H1 (cell line): Measurements from ENCODE around the gene ZNF765. TPM values are rescaled to one million over a fixed set of nuclear protein-coding genes. Genes with fewer than 3 reads are reported as not detected.

Experiments
- CTCF ChIA-PET: fragments of 300-600 bp; sonication (Branson Sonifier 250); formaldehyde crosslinking; loops from one replicate; lab custom pipeline; 2021; ENCODE audit not compliant: partially characterized antibody; lab: Charles Lee
- POLR2A ChIA-PET: fragments of 300-600 bp; sonication (Branson Sonifier 250); formaldehyde crosslinking; loops from one replicate; lab custom pipeline; 2021; ENCODE audit warnings: inconsistent platforms; ENCODE audit not compliant: partially characterized antibody; lab: Charles Lee
- DNase-seq, 2 experiments: peaks; one replicate each; pipeline versions ENCODE4 v3.0.0 to v3.0.0-alpha.2; 2010 to 2022; ENCODE audit warnings: low spot score in 2 of 2, low read depth in 1 of 2, mixed read lengths in 1 of 2
- FAIRE-seq: peaks from 2 replicates; lab custom pipeline; 2011; peaks lifted over from hg19 to GRCh38; lab: Jason Lieb, UNC
- H2AFZ ChIP-seq: 2 replicates; pipeline ENCODE4 v1.8.1; 2012; ENCODE audit warnings: low read length, inconsistent platforms
- H2AK5ac ChIP-seq: 2 replicates; pipeline ENCODE4 v1.6.1; 2013; ENCODE audit warnings: low read depth, low read length
- H2BK120ac ChIP-seq: replicated peaks from 2 replicates; pipeline ENCODE3; 2013; ENCODE audit warnings: low read depth, low read length, inconsistent platforms
- H2BK12ac ChIP-seq: 2 replicates; pipeline ENCODE4 v1.6.1; 2013; ENCODE audit warnings: low read depth, low read length
- H2BK15ac ChIP-seq: 2 replicates; pipeline ENCODE4 v1.6.1; 2013; ENCODE audit warnings: low read length
- H2BK20ac ChIP-seq: 2 replicates; pipeline ENCODE4 v1.6.1; 2013; ENCODE audit warnings: low read length
- H2BK5ac ChIP-seq: 2 replicates; pipeline ENCODE4 v1.6.1; 2013; ENCODE audit warnings: low read depth, low read length
- H3K14ac ChIP-seq: 2 replicates; pipeline ENCODE4 v1.6.1; 2013; ENCODE audit warnings: inconsistent platforms; ENCODE audit not compliant: insufficient read length
- H3K18ac ChIP-seq: 2 replicates; pipeline ENCODE4 v1.6.1; 2013; ENCODE audit warnings: low read length; ENCODE audit errors: extremely low read depth
- H3K23ac ChIP-seq: 2 replicates; pipeline ENCODE4 v1.6.1; 2013; ENCODE audit warnings: inconsistent platforms; ENCODE audit not compliant: insufficient read length
- H3K23me2 ChIP-seq: 2 replicates; pipeline ENCODE4 v1.6.1; 2013; ENCODE audit warnings: low read depth, low read length
- H3K27ac ChIP-seq: 2 replicates; pipeline ENCODE4 v1.6.1; 2011; ENCODE audit warnings: low read depth, low read length, inconsistent platforms
- H3K27me3 ChIP-seq, 4 experiments: replicated peaks in 1 of 4; 1 replicate in 1 of 4; 2 replicates in 3 of 4; pipeline versions ENCODE4 v1.6.1 to v1.8.1; 2011 to 2013; ENCODE audit warnings: low read length in 3 of 4, mild to moderate bottlenecking in 3 of 4, inconsistent platforms in 2 of 4, mixed read lengths in 2 of 4, moderate library complexity in 1 of 4; ENCODE audit not compliant: control insufficient read depth in 3 of 4, insufficient read depth in 3 of 4; ENCODE audit errors: extremely low read depth in 1 of 4
- H3K36me3 ChIP-seq, 4 experiments: 2 replicates each; pipeline versions ENCODE4 v1.6.1 to v1.8.1; 2011 to 2013; ENCODE audit warnings: mild to moderate bottlenecking in 4 of 4, low read length in 3 of 4, moderate library complexity in 2 of 4, control low read depth in 1 of 4, inconsistent platforms in 1 of 4; ENCODE audit not compliant: insufficient read depth in 4 of 4, control insufficient read depth in 2 of 4
- H3K4ac ChIP-seq: replicated peaks from 2 replicates; pipeline ENCODE3; 2013; ENCODE audit warnings: low read length, low read depth, mixed read lengths, inconsistent platforms; ENCODE audit not compliant: insufficient read length
- H3K4me1 ChIP-seq, 4 experiments: replicated peaks in 1 of 4; 1 replicate in 1 of 4; 2 replicates in 3 of 4; pipeline versions ENCODE4 v1.6.1 to v1.8.1; 2011 to 2013; ENCODE audit warnings: low read length in 3 of 4, inconsistent platforms in 2 of 4, mixed read lengths in 1 of 4; ENCODE audit not compliant: insufficient read depth in 4 of 4, control insufficient read depth in 3 of 4
- H3K4me2 ChIP-seq, 2 experiments: 2 replicates each; pipeline versions ENCODE4 v1.6.1 to v1.8.1; 2011 to 2013; ENCODE audit warnings: low read depth in 2 of 2, low read length in 2 of 2, control low read depth in 1 of 2, inconsistent platforms in 1 of 2, mild to moderate bottlenecking in 1 of 2; ENCODE audit not compliant: insufficient read depth in 1 of 2
- H3K4me3 ChIP-seq, 4 experiments: fragments of 200-600, 300-600 bp in 1 of 4; sonication (generic), shearing (Covaris generic), sonication (Bioruptor Twin) in 1 of 4; 2 replicates each; pipeline versions ENCODE4 v1.5.1 to v1.8.1; 2011 to 2016; ENCODE audit warnings: low read length in 4 of 4, low read depth in 3 of 4, control low read depth in 2 of 4, inconsistent platforms in 2 of 4, mild to moderate bottlenecking in 2 of 4, mixed read lengths in 1 of 4, moderate library complexity in 1 of 4; ENCODE audit not compliant: insufficient read depth in 2 of 4; ENCODE audit errors: extremely low read depth in 1 of 4
- H3K56ac ChIP-seq: replicated peaks from 2 replicates; pipeline ENCODE3; 2013; ENCODE audit warnings: low read depth, mild to moderate bottlenecking, mixed read lengths, low read length, inconsistent platforms; ENCODE audit not compliant: insufficient read length
- H3K79me1 ChIP-seq: 2 replicates; pipeline ENCODE4 v1.6.1; 2013; ENCODE audit warnings: low read depth, low read length, control low read depth
- H3K79me2 ChIP-seq, 2 experiments: 2 replicates each; pipeline versions ENCODE4 v1.6.1 to v1.8.1; 2012 to 2013; ENCODE audit warnings: low read length in 2 of 2, mild to moderate bottlenecking in 2 of 2, inconsistent platforms in 1 of 2; ENCODE audit not compliant: insufficient read depth in 2 of 2, control insufficient read depth in 1 of 2
- H3K9ac ChIP-seq, 4 experiments: replicated peaks in 1 of 4; 1 replicate in 1 of 4; 2 replicates in 3 of 4; pipeline versions ENCODE4 v1.6.1 to v1.8.1; 2011 to 2013; ENCODE audit warnings: low read depth in 3 of 4, low read length in 3 of 4, control low read depth in 2 of 4, mild to moderate bottlenecking in 2 of 4, moderate library complexity in 2 of 4, inconsistent platforms in 1 of 4; ENCODE audit errors: extremely low read depth in 1 of 4
- H3K9me3 ChIP-seq, 2 experiments: 2 replicates each; pipeline versions ENCODE4 v1.6.1 to v1.8.1; 2012 to 2013; ENCODE audit warnings: mild to moderate bottlenecking in 2 of 2, moderate library complexity in 2 of 2, control low read depth in 1 of 2, inconsistent platforms in 1 of 2, low read depth in 1 of 2, low read length in 1 of 2, mixed read lengths in 1 of 2; ENCODE audit not compliant: insufficient read depth in 2 of 2
- H4K20me1 ChIP-seq, 2 experiments: replicated peaks in 1 of 2; 2 replicates each; pipeline versions ENCODE3 to v1.8.1; 2011 to 2013; ENCODE audit warnings: inconsistent platforms in 2 of 2, low read length in 2 of 2, mild to moderate bottlenecking in 1 of 2; ENCODE audit not compliant: insufficient read depth in 2 of 2, control insufficient read depth in 1 of 2
- H4K5ac ChIP-seq: 2 replicates; pipeline ENCODE4 v1.6.1; 2013; ENCODE audit warnings: low read length, low read depth, mixed read lengths, inconsistent platforms; ENCODE audit not compliant: insufficient read length
- H4K8ac ChIP-seq: 2 replicates; pipeline ENCODE4 v1.8.0; 2013; ENCODE audit warnings: mild to moderate bottlenecking, moderate library complexity, low read length, inconsistent platforms; ENCODE audit not compliant: insufficient read depth; ENCODE audit errors: extremely low read depth
- H4K91ac ChIP-seq: replicated peaks from 2 replicates; pipeline ENCODE3; 2013; ENCODE audit warnings: low read length, mixed read lengths, inconsistent platforms; ENCODE audit not compliant: insufficient read length
- BRCA1 ChIP-seq: IDR thresholded peaks from 2 replicates; pipeline ENCODE4 v1.6.1; 2012; ENCODE audit warnings: low read depth, low read length, improper control_type of control experiment
- CBX5 ChIP-seq: fragments of 300-800, 300-1000 bp; sonication (generic); IDR thresholded peaks from 2 replicates; pipeline ENCODE4 v1.7.1; 2016; ENCODE audit warnings: antibody characterized with exemption, low read length, low read depth
- CTCF ChIP-seq, 3 experiments: IDR thresholded peaks; 1 replicate in 2 of 3; 2 replicates in 1 of 3; pipeline versions ENCODE4 v1.5.1 to v1.6.1; 2011; ENCODE audit warnings: low read length in 3 of 3, mild to moderate bottlenecking in 3 of 3, inconsistent platforms in 2 of 3, low read depth in 1 of 3, moderate library complexity in 1 of 3; ENCODE audit not compliant: insufficient read depth in 1 of 3; ENCODE audit errors: control extremely low read depth in 1 of 3
- EZH2 ChIP-seq: fragments of 200-600 bp; sonication (generic); IDR thresholded peaks from 2 replicates; pipeline ENCODE4 v1.7.1; 2012; ENCODE audit warnings: low read depth, mild to moderate bottlenecking, moderate library complexity, low read length, inconsistent platforms; ENCODE audit not compliant: severe bottlenecking
- GTF2F1 ChIP-seq: IDR thresholded peaks from 2 replicates; pipeline ENCODE4 v1.6.1; 2012; ENCODE audit warnings: low read depth, low read length, improper control_type of control experiment, borderline replicate concordance
- JUND ChIP-seq: IDR thresholded peaks from 2 replicates; pipeline ENCODE4 v1.6.1; 2011; ENCODE audit warnings: mild to moderate bottlenecking, improper control_type of control experiment, low read length
- MAX ChIP-seq: IDR thresholded peaks from 2 replicates; pipeline ENCODE4 v1.6.1; 2012; ENCODE audit warnings: inconsistent platforms
- POLR2A ChIP-seq, 2 experiments: IDR thresholded peaks; 1 replicate in 1 of 2; 2 replicates in 1 of 2; pipeline ENCODE4 v1.6.1; 2011; ENCODE audit warnings: low read depth in 2 of 2, low read length in 2 of 2, mild to moderate bottlenecking in 2 of 2; ENCODE audit errors: control extremely low read depth in 1 of 2
- RAD21 ChIP-seq, 2 experiments: IDR thresholded peaks in 1 of 2; conservative IDR thresholded peaks in 1 of 2; 2 replicates each; pipeline ENCODE4 v1.6.1; 2011; ENCODE audit warnings: low read depth in 2 of 2, low read length in 2 of 2, improper control_type of control experiment in 1 of 2, inconsistent platforms in 1 of 2, mild to moderate bottlenecking in 1 of 2, moderate library complexity in 1 of 2
- SIN3A ChIP-seq, 2 experiments: IDR thresholded peaks in 1 of 2; conservative IDR thresholded peaks in 1 of 2; 2 replicates each; pipeline ENCODE4 v1.6.1; 2011 to 2012; ENCODE audit warnings: low read length in 2 of 2, improper control_type of control experiment in 1 of 2, low read depth in 1 of 2, mild to moderate bottlenecking in 1 of 2
- WGBS, 2 experiments: shearing (Covaris generic) in 1 of 2; methylation state at CpG; one replicate each; pipeline versions ENCODE4 v1.1.6 to v1.1.7; 2013 to 2015; ENCODE audit warnings: low lambda C conversion rate in 2 of 2, mixed read lengths in 2 of 2, inconsistent platforms in 1 of 2, low coverage in 1 of 2, missing lambda C conversion rate in 1 of 2; ENCODE audit not compliant: insufficient replicate concordance in 2 of 2, insufficient coverage in 1 of 2, insufficient read length in 1 of 2; ENCODE audit errors: extremely low coverage in 1 of 2, missing lambda C conversion rate in 1 of 2; 5-methylcytosine and 5-hydroxymethylcytosine counted together
- polyA plus RNA-seq, 7 experiments: library from polyadenylated mRNA; depleted of rRNA in 3 of 7; stranded (reverse) in 5 of 7; unstranded in 2 of 7; fragments of >200 nt in 5 of 7; fragments of 200-250 nt in 2 of 7; gene quantifications; 1 replicate in 5 of 7; 2 replicates in 1 of 7; 4 replicates in 1 of 7; pipeline versions ENCODE4 v1.2.1 to v1.2.3, GENCODE V29; 2011 to 2013; ENCODE audit warnings: missing spikeins in 2 of 7, mixed read lengths in 2 of 7
- total RNA-seq: library from RNA; stranded (reverse); fragmentation: NEBNext Ultra II Directional; extraction: Animal tissue kit (Norgen Biotek cat#: 25700); gene quantifications from 2 replicates; pipeline ENCODE4 v1.2.1, GENCODE V29; 2021

ZNF765 gene
- total and polyA plus RNA-seq, 2 of the 8 experiments (the other 6 are each of a cell fraction or from before 2014, with no cell fraction given), result 4.5 to 22.3 TPM

GRCh38 chr19:53396525-53396868, 1.5 kb downstream of the ZNF765 start:
- H2BK20ac ChIP-seq, result no peak overlapping the region
- H4K8ac ChIP-seq, result no peak overlapping the region
- no peak overlapping the region for H3K23ac ChIP-seq
- TF ChIP-seq POLR2A (IDR thresholded peaks at IDR 0.05; ENCODE audit: control extremely low read depth in 1 of 2, low read depth in 2 of 2, low read length in 2 of 2) (no peak), RAD21 (IDR thresholded peaks at IDR 0.05 in 1 of 2, conservative IDR thresholded peaks at IDR 0.05 in 1 of 2; ENCODE audit: low read depth in 2 of 2, low read length in 2 of 2) (no peak), SIN3A (conservative IDR thresholded peaks at IDR 0.05 in 1 of 2, IDR thresholded peaks at IDR 0.05 in 1 of 2; ENCODE audit: low read depth in 1 of 2, low read length in 2 of 2) (no peak), CBX5 (no peak), JUND (no peak), BRCA1 (no peak), GTF2F1 (no peak), MAX (no peak), EZH2 (no peak), CTCF (IDR thresholded peaks at IDR 0.05; ENCODE audit: control extremely low read depth in 1 of 3, insufficient read depth in 1 of 3, low read depth in 1 of 3, low read length in 3 of 3) (no peak)
- H4K91ac ChIP-seq, result no peak overlapping the region
- H2AK5ac ChIP-seq, result no peak overlapping the region
- H3K4me3 ChIP-seq, result peak overlapping the region; percentile 23 to 96 (median 57); a peak in 5 of 8 replicates
- no peak overlapping the region for H3K18ac ChIP-seq
- H3K56ac ChIP-seq, result no peak overlapping the region
- no peak overlapping the region for H2BK15ac ChIP-seq
- no peak overlapping the region for H3K4ac ChIP-seq
- no peak overlapping the region for H2BK12ac ChIP-seq
- H4K5ac ChIP-seq, result no peak overlapping the region
- H2BK5ac ChIP-seq, result no peak overlapping the region
- FAIRE-seq, result no peak
- no peak overlapping the region for H3K27ac ChIP-seq
- no peak overlapping the region for H2BK120ac ChIP-seq
- ChIA-PET CTCF (no interaction called here), POLR2A (no interaction called here)
- peaks cover 0 to 3% of the 10 kb centered on the region in 2 experiments; a peak in 1 of 4 replicates for H3K79me2 ChIP-seq
- H3K23me2 ChIP-seq, result peaks cover 7% of the 10 kb centered on the region; the same call in 1 of the 2 replicates
- no peak overlapping the region for H2AFZ ChIP-seq
- 33% methylated on average over 1 of the region's 1 CpG; no CpG with 5 or more reads in 1 of the 2 experiments for WGBS, 2 experiments
- no peaks in the 10 kb centered on the region for H3K79me1 ChIP-seq
- peaks cover 0 to 2% (median 0%) of the 10 kb centered on the region in 4 experiments; a peak in 3 of 7 replicates for H3K4me1 ChIP-seq
- no peak overlapping the region for H3K14ac ChIP-seq
- H3K27me3 ChIP-seq, result no peaks in the 10 kb centered on the region
- H3K36me3 ChIP-seq, result peaks cover 0 to 19% (median 1%) of the 10 kb centered on the region in 4 experiments; a peak in 3 of 8 replicates
- H3K9ac ChIP-seq, result no peak overlapping the region
- peaks cover 0 to 4% of the 10 kb centered on the region in 2 experiments for H4K20me1 ChIP-seq
- H3K9me3 ChIP-seq, result no peaks in the 10 kb centered on the region
- DNase-seq, result no peak
- peak overlapping the region; percentile 81 to 83; a peak in 3 of 4 replicates for H3K4me2 ChIP-seq
